HFF-Myc (cell line): ENCODE measurements around the gene RPA1.
"Not testable (repeated sequence)": the region's sequence is repeated elsewhere in the genome, so short reads cannot be mapped to it uniquely, and the experiment has no call there.

ENCODE experiments used
- DNase-seq: peaks from one replicate; pipeline ENCODE4 v3.0.0-alpha.2; 2011; ENCODE audit warnings: low read depth; ENCODE audit errors: extremely low read depth
- H3K4me3 ChIP-seq: replicated peaks from 2 replicates; pipeline ENCODE4 v1.5.1; 2011; ENCODE audit warnings: low read depth, mild to moderate bottlenecking, control low read depth, low read length
- CTCF ChIP-seq: IDR thresholded peaks from 2 replicates; pipeline ENCODE4 v1.5.1; 2012; ENCODE audit warnings: mild to moderate bottlenecking, low read depth, low read length, control low read depth; ENCODE audit errors: missing control alignments

RPA1 gene

DNA sequence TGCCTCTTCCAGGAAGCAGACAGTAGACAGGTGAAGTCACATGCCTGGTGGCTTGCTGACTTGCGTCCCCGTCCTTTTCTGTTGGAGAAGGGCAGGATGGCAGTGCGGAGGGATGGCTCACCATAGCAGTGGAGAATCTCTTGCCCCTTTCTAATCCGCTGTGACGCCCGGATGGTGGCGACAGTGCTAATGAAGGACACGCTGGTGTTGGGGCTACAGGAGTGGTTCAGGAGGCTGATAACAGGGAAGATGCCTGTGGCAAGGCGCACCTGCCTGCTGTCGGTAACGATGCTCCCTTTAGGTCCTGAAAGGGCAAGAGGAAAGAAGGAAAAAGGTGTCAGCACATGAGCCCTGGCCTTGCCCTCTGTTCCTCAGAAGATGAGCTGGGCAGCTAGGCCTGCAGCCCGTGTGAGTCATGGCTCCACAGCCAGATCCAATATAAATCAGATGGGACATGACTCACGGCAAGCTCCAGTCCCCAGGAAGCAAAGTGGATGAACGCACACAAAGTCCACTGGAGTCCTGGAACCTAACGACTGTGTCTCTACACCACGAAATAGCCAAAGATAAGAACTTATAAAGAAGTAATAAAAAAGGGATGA lies 42.4 kb upstream of the RPA1 start:
- TF ChIP-seq CTCF, result no peak
- H3K4me3 ChIP-seq, result no peak overlapping the region
- peak; percentile 84 for DNase-seq

- TF ChIP-seq CTCF, result no peak
- no peak for DNase-seq
- H3K4me3 ChIP-seq, result no peak overlapping the region
Measured at GRCh38 chr17:1789936-1790335, 39.9 kb upstream of the RPA1 start.

- no peak for DNase-seq
- H3K4me3 ChIP-seq, result no peak overlapping the region
- no peak for TF ChIP-seq CTCF
Measured at GRCh38 chr17:1792495-1793446, 37.0 kb upstream of the RPA1 start.

DNA sequence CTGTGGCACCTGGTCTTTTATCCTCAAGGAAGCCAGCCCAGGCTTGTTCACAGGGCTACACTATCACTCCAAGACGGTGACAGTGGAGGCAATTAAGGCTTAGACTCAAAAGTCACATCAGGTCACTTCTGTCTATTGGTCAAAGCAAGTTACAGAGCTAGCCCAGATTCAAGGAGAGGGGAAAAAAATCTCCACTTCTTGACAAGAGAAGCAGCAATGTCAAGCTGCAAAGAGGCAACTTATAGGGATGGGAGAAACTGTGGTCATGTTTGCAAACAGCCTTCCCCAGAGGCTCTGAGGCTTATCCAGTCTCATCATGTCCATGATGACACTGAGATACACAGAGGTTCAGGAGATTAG lies 36.4 kb upstream of the RPA1 start:
- no peak for DNase-seq
- no peak overlapping the region for H3K4me3 ChIP-seq
- no peak for TF ChIP-seq CTCF

DNA sequence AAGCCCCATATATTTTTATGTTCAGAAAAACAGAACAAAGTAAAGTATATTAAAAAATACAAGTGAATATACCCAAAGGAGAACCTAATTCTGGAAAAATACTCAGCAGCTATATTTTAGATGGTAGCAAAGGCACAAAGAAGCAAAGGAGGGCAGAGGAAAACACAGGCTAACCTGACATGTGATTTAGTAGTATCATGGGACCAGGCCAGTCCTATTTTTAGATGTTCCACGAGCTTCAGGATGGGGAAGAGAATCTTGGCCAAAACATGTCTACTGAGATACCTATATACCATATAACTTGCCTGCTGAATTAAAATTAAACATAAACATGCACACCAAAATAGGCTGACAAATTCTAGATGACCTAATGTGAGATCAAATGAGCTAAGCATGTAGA lies 33.0 kb upstream of the RPA1 start:
- no peak for TF ChIP-seq CTCF
- no peak for DNase-seq

DNA sequence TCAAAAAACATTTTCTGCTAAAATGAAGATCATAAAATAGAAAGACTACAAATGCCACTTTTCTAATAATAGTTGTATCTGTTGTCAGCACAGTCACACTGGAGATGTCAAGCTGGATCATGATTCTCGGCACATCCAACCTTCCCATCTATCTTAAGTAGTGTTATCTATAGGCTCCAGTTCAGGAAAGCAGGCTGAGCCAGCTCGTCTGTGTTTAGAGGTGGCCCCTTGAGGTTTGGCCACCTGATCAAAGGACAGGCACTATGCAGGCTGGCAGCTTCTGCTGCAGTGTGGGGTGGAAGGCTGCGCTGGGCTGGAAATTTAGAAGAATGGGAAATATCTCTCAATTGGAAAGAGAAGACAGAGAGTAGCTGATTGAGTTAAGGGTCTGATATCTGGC lies 32.5 kb upstream of the RPA1 start:
- no peak for DNase-seq
- no peak for TF ChIP-seq CTCF
- H3K4me3 ChIP-seq, result no peak overlapping the region

More for the DNA sequence above, 33.0 kb upstream of the RPA1 start:
- no peak overlapping the region for H3K4me3 ChIP-seq

- H3K4me3 ChIP-seq, DNase-seq: not testable (repeated sequence)
Measured at GRCh38 chr17:1797846-1798245, 32.0 kb upstream of the RPA1 start.
